HEK293 (cell line): ENCODE measurements around the gene TTC39C.

ENCODE experiments used
- AEBP2 ChIP-seq: fragments of 450-650 bp; formaldehyde crosslinking; IDR thresholded peaks from 2 replicates; pipeline ENCODE4 v1.5.1; 2016; ENCODE audit warnings: missing biosample characterization, missing genetic modification characterization, borderline replicate concordance
- IKZF3 ChIP-seq: fragments of 450-650 bp; IDR thresholded peaks from 2 replicates; pipeline ENCODE4 v1.5.0; 2018; ENCODE audit warnings: missing biosample characterization, mild to moderate bottlenecking, missing genetic modification characterization, moderate library complexity
- OSR2 ChIP-seq: fragments of 450-650 bp; formaldehyde crosslinking; IDR thresholded peaks from 2 replicates; pipeline ENCODE4 v1.5.1; 2016; ENCODE audit warnings: missing biosample characterization, missing genetic modification characterization
- PATZ1 ChIP-seq: fragments of 450-650 bp; formaldehyde crosslinking; IDR thresholded peaks from 2 replicates; pipeline ENCODE4 v1.5.1; 2016; ENCODE audit warnings: missing biosample characterization, missing genetic modification characterization
- PRDM6 ChIP-seq: fragments of 450-650 bp; formaldehyde crosslinking; IDR thresholded peaks from 2 replicates; pipeline ENCODE4 v1.5.1; 2017; ENCODE audit warnings: missing biosample characterization, missing genetic modification characterization
- YY2 ChIP-seq: fragments of 450-650 bp; formaldehyde crosslinking; IDR thresholded peaks from 2 replicates; pipeline ENCODE4 v1.5.1; 2016; ENCODE audit warnings: missing biosample characterization, missing genetic modification characterization
- ZEB2 ChIP-seq: fragments of 450-650 bp; formaldehyde crosslinking; IDR thresholded peaks from 2 replicates; pipeline ENCODE4 v1.5.1; 2016; ENCODE audit warnings: missing biosample characterization, missing genetic modification characterization
- ZFP3 ChIP-seq: fragments of 450-650 bp; formaldehyde crosslinking; IDR thresholded peaks from 2 replicates; pipeline ENCODE4 v1.5.1; 2016; ENCODE audit warnings: low read depth, missing biosample characterization, missing genetic modification characterization
- ZNF132 ChIP-seq: fragments of 450-650 bp; formaldehyde crosslinking; IDR thresholded peaks from 2 replicates; pipeline ENCODE4 v1.5.1; 2017; ENCODE audit warnings: missing biosample characterization, missing genetic modification characterization, borderline replicate concordance
- ZNF133 ChIP-seq: fragments of 450-650 bp; formaldehyde crosslinking; IDR thresholded peaks from 2 replicates; pipeline ENCODE4 v1.5.1; 2016; ENCODE audit warnings: missing biosample characterization, missing genetic modification characterization
- ZNF214 ChIP-seq: fragments of 450-650 bp; formaldehyde crosslinking; IDR thresholded peaks from 2 replicates; pipeline ENCODE4 v1.5.1; 2017; ENCODE audit warnings: missing biosample characterization, mild to moderate bottlenecking, missing genetic modification characterization, borderline replicate concordance
- ZNF354C ChIP-seq: fragments of 450-650 bp; formaldehyde crosslinking; IDR thresholded peaks from 2 replicates; pipeline ENCODE4 v1.5.1; 2016; ENCODE audit warnings: missing biosample characterization, missing genetic modification characterization, low read depth, borderline replicate concordance
- ZNF391 ChIP-seq: fragments of 450-650 bp; formaldehyde crosslinking; IDR thresholded peaks from 2 replicates; pipeline ENCODE4 v1.5.1; 2016; ENCODE audit warnings: low read depth, missing biosample characterization, missing genetic modification characterization, borderline replicate concordance
- ZNF398 ChIP-seq: fragments of 450-650 bp; formaldehyde crosslinking; IDR thresholded peaks from 2 replicates; pipeline ENCODE4 v1.5.1; 2017; ENCODE audit warnings: missing biosample characterization, missing genetic modification characterization
- ZNF488 ChIP-seq: fragments of 450-650 bp; formaldehyde crosslinking; IDR thresholded peaks from 2 replicates; pipeline ENCODE4 v1.5.1; 2016; ENCODE audit warnings: missing biosample characterization, missing genetic modification characterization
- ZNF560 ChIP-seq: fragments of 450-650 bp; formaldehyde crosslinking; IDR thresholded peaks from 2 replicates; pipeline ENCODE4 v1.5.1; 2017; ENCODE audit warnings: missing biosample characterization, missing genetic modification characterization, borderline replicate concordance
- ZNF639 ChIP-seq: fragments of 450-650 bp; formaldehyde crosslinking; IDR thresholded peaks from 2 replicates; pipeline ENCODE4 v1.5.1; 2016; ENCODE audit warnings: missing biosample characterization, missing genetic modification characterization
- ZNF645 ChIP-seq: fragments of 450-650 bp; formaldehyde crosslinking; IDR thresholded peaks from 2 replicates; pipeline ENCODE4; 2016; ENCODE audit warnings: missing biosample characterization, missing genetic modification characterization
- ZNF692 ChIP-seq: fragments of 450-650 bp; formaldehyde crosslinking; IDR thresholded peaks from 2 replicates; pipeline ENCODE4 v1.5.1; 2016; ENCODE audit warnings: missing biosample characterization, missing genetic modification characterization
- ZNF707 ChIP-seq: fragments of 450-650 bp; formaldehyde crosslinking; IDR thresholded peaks from 2 replicates; pipeline ENCODE4 v1.5.1; 2016; ENCODE audit warnings: missing biosample characterization, missing genetic modification characterization
- ZNF777 ChIP-seq: fragments of 450-650 bp; formaldehyde crosslinking; IDR thresholded peaks from 2 replicates; pipeline ENCODE4 v1.5.1; 2017; ENCODE audit warnings: missing biosample characterization, missing genetic modification characterization, borderline replicate concordance
- ZNF791 ChIP-seq: fragments of 450-650 bp; formaldehyde crosslinking; IDR thresholded peaks from 2 replicates; pipeline ENCODE4 v1.5.1; 2016; ENCODE audit warnings: missing biosample characterization, missing genetic modification characterization
- ZSCAN18 ChIP-seq: fragments of 450-650 bp; formaldehyde crosslinking; IDR thresholded peaks from 2 replicates; pipeline ENCODE4 v1.5.1; 2016; ENCODE audit warnings: missing biosample characterization, missing genetic modification characterization

Gene TTC39C

GRCh38 chr18:24068945-24069693 lies 54.6 kb downstream of the TTC39C start (continued):
- TF ChIP-seq ZNF692 (tag by site-specific recombination) (0 out of 2 replicates have a peak, but pooled peaks have one; percentile 11), AEBP2 (tag by site-specific recombination) (no peak), ZNF791 (tag by site-specific recombination) (no peak), ZNF214 (tag by site-specific recombination) (no peak), ZSCAN18 (tag by site-specific recombination) (no peak), ZNF132 (no peak), ZNF639 (tag by site-specific recombination) (no peak), PRDM6 (tag by site-specific recombination) (peak; percentile 88), ZNF560 (tag by site-specific recombination) (no peak), ZNF488 (tag by site-specific recombination) (no peak), ZNF707 (no peak), YY2 (tag by site-specific recombination) (no peak), ZNF777 (no peak), IKZF3 (tag by site-specific recombination) (0 out of 2 replicates have a peak, but pooled peaks have one; percentile 15), ZNF133 (tag by site-specific recombination) (no peak), OSR2 (tag by site-specific recombination) (peak; percentile 81), ZNF354C (tag by site-specific recombination) (no peak), ZEB2 (0 out of 2 replicates have a peak, but pooled peaks have one; percentile 33), PATZ1 (tag by site-specific recombination) (no peak), ZNF398 (tag by site-specific recombination) (no peak), ZNF391 (no peak), ZFP3 (tag by site-specific recombination) (no peak), ZNF645 (tag by site-specific recombination) (no peak)
